Endometrial microvascular endothelial cells (primary cell): ENCODE results near the gene GTF2A1L. TPM values are rescaled to one million over a fixed set of nuclear protein-coding genes. Genes with fewer than 3 reads are reported as not detected.
"Not testable (repeated sequence)": the region's sequence is repeated elsewhere in the genome, so short reads cannot be mapped to it uniquely, and the experiment has no call there.

Source experiments
- in situ Hi-C: cut with HindIII; loops from 2 replicates; pipeline ENCODE4 v1.10.0; 2017; ENCODE audit warnings: low sequenced_read_pairs, low pct_unique_long_range_greater_than_20kb; ENCODE audit errors: inconsistent ontology term
- total RNA-seq: library from RNA; depleted of rRNA; stranded (reverse); fragments of >200 nt; gene quantifications from one replicate; pipeline ENCODE4 v1.2.3, GENCODE V29; 2015; ENCODE audit errors: inconsistent ontology term

The GTF2A1L gene, protein sequence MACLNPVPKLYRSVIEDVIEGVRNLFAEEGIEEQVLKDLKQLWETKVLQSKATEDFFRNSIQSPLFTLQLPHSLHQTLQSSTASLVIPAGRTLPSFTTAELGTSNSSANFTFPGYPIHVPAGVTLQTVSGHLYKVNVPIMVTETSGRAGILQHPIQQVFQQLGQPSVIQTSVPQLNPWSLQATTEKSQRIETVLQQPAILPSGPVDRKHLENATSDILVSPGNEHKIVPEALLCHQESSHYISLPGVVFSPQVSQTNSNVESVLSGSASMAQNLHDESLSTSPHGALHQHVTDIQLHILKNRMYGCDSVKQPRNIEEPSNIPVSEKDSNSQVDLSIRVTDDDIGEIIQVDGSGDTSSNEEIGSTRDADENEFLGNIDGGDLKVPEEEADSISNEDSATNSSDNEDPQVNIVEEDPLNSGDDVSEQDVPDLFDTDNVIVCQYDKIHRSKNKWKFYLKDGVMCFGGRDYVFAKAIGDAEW
- total RNA-seq = not detected

DNA sequence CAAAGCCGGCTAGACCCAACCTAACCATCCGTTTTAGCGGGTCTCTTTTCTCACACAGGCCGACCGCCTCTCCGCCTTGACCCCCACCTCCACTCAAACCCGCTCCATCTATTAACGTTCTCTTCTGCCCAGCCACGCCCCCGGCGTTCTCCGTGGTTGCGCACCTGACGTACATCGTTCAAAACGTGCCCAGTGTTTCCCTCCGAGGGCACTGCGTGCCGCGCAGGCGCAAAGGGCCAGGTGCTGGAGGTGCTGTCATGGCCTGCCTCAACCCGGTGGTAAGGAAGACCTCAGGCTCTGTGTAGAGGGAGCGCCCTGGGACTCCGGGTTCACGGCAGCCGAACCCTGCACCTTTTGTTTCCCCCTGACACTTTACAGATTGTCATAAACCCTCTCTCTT is at the start of gene GTF2A1L:
Gene GTF2A1L, plus strand, starts transcription at position 239 of the 400 bp plus-strand sequence. Its CDS starts 19 bp downstream, at position 258.
- in situ Hi-C loops = no loop called here

DNA sequence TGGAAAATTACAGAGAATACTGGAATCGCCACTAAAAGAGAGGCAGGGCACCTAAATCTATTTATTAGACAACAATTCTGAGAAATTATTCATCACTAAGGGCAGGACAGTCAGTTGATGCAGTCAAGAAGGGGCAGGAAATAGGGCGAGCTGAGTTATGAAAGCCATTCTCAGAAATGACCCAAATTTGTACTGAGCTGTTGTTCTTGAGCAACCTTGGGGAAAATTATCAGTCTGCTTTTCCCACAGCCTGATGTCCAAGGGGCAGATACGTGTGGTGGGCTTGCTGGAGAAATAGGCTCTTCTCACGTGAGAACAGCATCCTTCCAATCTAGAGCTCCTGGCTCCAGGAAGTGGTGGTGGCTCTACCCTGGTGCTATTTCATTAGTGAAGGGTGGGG is 49.1 kb upstream of the GTF2A1L start:
- in situ Hi-C loops = no loop called here

DNA sequence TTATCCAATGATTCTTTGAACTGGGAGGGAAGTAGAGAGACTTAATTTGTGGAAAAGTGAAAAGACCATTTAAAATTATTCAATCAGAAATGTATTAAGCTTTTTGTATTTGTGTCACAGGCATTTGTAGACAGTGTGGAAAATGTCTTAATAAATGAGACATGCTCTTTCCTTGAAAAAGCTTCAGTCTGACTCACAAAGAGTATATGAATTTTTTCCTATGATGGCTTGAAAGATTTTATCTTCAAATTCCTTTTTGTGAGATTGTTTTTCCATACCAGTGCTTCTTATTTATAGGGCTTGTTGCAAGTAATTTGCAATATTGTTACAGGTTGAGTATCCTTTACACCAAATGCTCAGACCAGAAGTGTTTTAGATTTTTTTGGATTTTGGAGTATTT is 48.2 kb upstream of the GTF2A1L start:
- in situ Hi-C loops = no loop called here

DNA sequence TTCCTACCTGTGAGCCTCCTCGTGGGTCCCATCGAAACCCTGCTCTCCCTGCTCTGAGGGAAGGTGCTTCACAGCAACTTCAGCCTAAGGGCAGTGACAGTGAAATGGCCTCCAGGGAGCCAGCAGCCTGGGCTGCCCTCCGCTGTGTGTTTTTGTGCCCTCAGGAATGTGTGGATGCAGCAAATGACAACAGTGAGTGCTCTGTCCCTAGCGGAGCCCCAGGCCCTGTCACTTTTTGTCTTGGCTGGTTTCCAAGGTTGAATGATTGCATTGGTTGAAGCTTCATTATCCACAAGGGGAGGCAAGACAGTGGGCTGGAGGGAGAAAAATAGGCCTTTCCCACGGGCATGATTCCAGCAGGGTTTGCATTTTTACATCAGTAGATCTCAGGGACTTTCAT is 44.8 kb upstream of the GTF2A1L start:
- in situ Hi-C loops = no loop called here

DNA sequence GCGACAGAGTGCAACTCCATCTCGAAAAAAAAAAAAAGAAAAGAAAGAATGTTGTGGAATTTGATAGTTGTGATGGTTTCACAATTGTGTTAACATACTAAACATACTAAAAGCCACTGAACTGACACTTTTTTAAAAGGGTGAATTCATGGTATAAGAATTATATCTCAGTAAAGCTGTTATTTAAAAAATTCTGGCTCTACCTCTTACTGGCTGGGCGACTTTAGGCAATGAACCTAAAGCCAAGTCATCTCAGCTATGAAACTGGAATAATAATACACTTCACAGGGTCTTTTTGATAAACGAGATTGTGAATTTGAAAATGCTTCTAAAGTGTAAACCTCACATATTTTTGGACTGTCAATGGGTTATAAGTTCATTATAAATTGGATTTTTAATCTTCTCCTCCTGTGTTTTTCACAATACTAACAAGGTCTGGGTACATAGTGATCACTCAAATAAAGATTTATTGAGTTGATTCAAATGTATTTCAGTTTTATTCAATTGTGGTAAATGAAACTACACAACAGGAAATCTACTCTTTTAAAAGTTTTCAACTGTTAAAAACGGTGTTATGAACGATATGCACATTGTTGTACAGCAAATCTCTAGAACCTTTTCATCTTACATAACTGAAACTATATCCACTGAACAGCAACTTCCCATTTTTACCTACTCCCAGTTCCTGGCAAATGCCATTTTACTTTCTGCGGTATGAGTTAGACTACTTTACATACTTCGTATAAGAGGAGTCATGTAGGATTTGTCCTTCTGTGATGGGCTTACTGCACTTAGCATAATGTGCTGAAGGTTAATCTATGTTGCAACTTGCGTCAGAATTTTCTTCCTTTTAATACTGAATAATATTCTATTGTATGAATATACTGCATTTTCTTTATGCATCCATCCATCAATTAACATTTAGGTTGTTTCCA is 43.0 kb upstream of the GTF2A1L start:
- in situ Hi-C loops = no loop called here

DNA sequence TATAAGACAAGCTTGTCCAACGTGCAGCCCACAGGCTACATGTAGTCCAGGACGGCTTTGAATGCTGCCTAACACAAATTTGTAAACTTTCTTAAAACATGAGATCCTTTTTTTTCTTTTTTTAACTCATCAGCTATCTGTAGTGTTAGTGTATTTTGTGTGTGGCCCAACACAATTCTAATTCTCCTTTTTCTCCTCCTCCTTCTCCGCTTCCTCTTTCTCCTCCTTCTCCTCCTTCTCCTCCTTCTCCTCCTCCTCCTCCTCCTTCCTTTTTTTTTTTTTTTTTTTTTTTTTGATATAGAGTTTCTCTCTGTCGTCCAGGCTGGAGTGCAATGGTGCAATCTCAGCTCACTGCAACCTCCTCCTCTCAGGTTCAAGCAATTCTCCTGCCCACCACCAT is 39.3 kb upstream of the GTF2A1L start:
- in situ Hi-C loops = no loop called here

DNA sequence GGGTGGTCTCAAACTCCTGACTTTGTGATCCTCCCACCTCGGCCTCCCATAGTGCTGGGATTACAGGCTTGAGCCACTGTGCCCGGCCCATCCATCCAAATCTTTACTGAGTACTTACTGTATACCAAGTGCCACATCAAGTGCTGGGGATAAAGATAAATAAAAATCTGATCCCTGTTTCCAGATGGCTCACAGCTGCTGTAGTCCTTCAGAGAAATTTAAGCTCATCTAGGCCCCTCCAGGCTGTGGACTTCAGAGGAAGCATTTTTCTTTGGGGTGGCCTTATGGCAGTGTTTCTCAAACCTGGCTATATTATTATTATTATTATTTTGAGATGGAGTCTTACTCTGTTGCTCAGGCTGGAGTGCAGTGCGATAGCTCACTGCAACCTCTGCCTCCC is 33.7 kb upstream of the GTF2A1L start:
- in situ Hi-C loops = no loop called here

DNA sequence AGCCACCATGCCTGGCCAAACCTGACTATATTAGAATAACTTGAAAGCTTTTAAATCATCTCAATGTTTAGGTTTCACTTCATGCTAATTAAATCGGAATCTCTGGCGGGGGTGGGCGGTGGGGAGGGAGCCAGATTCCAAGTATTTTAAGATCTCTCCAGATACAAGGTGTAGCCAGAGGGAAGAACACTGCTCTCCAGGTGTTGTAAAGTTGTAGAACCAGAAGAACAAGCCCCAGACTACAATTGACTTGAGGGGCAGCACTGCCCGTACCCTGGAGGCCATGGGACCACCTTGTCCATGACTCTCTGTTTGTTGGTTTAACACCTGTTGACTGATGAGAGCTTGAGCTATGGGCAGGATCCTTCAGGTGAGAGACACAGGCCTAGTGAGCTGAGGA is 33.1 kb upstream of the GTF2A1L start:
- in situ Hi-C loops = no loop called here

DNA sequence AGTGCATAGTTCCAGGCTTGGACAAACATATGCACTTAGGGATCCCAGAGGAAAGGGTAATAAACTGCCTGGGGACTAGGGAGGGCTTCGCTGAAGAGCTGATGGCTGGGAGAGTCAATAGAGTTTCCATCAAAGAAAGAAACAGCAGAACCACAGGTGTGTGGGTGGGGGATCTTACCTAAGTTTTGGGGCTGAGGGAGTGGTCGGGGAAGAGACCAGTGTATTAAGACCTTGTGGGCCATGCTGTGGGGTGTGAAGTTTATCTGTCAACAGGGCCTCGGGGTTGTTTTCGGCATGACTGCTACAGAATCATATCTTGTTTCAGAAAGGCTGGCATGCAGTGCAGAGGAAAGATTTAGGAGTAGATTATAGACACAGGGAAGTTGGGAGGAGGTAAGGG is 31.2 kb upstream of the GTF2A1L start:
- in situ Hi-C loops = no loop called here

DNA sequence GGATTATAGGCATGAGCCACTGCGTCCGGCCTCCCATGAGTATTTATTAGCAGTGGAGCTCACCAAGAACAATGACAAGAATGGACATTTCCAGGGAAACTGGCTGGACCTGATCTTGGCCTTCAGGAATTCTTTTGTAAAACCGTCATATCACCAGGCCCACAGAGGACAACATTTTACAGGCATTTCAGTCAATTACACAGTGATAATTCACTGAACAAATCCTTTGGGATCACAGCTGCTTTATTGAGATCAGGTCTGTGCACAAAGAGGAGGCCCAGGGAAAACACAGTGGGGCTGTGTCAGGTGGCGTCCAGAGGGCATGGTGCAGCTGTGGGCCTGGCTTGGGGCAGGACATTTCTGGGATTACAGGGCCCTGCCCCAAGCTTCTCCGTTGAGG is 30.1 kb upstream of the GTF2A1L start:
- in situ Hi-C loops = no loop called here

DNA sequence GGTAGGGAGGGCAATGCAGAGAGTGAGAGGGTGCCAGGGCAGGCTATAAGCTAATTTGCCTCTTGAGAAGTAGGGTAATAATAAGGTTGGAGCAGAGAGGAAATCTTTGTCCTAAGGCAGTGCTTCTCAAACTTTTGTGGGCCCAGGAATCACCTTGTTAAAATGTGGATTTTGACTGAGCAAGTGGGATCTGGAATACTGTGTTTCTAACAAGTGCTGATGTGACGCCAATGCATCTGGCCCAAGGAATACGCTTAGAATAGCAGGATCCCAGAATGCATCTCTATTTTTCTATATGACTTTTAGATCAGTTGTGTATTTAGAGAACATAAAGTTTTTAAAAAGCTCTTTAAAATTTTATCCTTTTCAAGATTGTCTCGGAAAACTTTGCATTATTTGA is 29.7 kb upstream of the GTF2A1L start:
- in situ Hi-C loops = no loop called here

DNA sequence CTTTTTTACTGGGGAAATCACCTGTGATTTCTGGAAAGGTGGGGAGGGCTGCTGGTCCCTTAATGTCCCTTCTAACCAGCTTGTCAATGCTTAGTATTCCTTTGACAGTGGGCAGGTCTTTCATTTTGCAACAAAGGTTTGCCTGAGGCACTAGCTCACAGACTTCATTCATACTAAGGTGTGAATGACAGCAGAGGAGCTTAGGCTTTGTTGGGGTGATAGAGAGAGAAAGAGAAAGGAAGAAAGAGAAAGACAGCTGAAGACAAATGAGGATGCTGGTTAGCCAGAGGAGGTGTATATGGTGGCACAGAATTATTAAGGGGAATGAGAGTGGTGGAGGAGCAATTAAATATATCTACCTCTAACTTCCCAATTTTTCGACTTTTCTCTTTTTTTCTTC is 28.9 kb upstream of the GTF2A1L start:
- in situ Hi-C loops = no loop called here

DNA sequence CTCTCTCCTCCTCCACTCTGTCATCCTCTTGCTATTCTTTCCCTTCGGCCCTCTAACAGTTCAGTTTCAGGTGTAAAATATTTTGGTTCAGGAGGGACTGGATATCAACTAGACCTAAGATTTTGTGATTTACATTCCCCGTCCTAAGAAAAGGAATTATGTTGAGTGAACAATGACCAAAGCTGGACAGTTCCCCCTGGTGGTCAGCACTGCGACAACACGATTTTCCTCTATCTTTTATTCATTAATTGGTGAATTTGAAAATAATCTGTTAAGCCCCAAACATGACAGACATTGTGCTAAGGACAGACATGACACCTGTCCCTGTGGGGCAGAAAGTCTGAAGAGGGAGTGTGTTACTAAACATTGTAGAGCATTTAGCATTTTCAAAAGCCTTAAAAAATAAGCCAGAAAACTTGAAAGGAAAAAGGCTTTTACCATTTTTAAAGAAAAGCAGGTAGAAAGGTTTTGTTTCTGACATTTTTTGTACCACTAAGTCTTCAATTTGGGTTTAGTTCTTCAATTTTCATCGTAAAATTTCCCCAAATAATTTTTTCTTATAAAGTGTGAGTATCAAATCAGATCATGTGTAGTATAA is 28.4 kb upstream of the GTF2A1L start:
- in situ Hi-C loops = no loop called here

DNA sequence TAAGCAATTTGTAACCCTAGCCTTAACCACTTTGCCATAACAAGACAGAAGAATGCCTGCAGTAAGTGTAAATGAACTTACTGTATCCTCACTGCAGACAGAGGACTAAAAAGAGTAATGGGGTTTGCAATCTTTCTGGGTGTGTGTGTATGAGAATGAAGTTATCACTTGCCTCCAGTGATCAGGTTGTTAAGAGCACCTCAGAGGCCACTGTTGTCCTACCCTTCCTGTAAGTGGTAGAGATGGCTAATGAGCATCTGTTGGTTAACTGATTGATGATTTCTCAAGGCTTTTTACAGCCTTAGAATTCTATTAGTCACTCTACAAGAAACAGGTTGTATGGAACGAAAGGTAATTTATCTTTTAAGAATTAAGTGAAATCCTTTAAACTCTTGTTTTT is 27.6 kb upstream of the GTF2A1L start:
- in situ Hi-C loops = no loop called here

DNA sequence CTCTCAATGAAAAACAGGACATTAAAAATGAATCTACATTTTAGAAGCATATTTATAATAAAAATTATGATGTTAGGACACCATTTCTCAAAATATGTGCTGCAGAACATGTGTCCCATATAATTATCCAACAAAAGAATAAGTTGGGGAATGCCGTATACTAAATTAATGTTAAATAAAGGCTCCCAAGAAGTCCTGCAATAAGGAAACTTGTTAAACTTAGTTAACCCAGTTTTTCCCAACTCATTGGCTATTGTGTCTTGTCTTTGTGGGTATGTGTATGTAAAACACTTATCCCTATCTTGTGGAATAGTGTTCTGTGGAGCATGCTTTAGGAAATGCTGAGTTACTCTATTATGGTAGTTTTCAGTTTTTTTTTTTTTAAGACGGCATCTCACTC is 25.6 kb upstream of the GTF2A1L start:
- in situ Hi-C loops = no loop called here

DNA sequence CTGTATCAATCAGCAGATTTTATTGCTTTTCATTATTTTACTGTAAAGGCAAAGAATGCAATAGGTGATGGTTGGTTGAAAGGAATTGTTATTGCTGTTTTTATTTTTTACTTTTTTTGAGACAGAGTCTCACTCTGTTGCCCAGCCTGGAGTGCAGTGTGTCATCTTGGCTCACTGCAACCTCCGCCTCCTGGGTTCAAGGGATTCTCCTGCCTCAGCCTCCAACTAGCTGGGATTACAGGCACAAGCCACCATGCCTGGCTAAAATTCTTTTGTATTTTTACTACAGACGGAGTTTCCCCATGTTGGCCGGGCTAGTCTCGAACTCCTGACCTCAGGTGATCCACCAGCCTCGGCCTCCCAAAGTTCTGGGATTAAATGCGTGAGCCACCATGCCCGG is 20.9 kb upstream of the GTF2A1L start:
- in situ Hi-C loops = not testable (repeated sequence)

DNA sequence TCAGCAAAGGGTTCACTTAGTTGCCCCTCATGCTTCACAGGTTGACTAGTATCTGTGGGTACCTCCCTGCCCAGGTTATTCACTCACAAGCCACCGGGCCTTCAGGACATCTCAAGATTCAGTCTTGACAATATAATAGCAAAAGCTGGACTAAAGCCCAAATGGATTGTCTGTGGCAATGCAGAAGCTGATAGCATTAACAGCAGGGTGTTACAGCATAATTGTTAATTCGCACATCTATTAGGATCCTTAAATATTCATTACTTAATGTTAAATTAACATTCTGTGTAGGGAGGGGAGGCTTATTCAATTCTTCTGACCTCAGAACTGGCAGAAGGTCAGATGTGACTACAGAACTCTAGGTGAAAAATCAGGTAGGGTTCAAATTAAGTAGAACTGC is 20.2 kb upstream of the GTF2A1L start:
- in situ Hi-C loops = no loop called here

DNA sequence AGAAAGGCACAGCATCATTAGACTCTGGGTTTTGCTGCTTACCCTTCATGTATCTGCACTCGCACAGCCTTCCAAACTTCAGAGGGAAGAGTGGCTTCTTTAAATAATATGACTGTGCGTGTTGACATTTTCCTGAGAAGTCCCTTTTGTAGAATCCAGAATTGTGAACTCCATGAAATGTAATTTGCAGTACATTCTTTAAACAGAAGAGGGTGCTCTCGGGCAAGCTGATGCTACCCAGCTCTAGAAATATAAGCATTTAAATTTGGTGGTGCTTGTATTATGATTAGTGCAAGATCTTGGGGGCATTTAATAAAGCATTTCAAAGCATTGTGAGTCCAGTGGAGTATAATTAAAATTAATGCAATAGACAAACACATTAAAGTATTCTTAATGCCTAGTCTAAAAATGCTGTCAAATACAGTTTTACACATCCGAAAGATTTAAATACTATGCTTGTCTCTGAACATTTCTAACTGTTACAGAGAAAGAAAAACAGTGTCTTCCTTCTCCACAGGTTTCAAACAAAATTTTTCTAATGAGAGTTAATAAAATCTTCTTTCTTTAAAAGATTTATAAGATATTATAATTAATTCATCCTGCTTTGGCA is 17.3 kb upstream of the GTF2A1L start:
- in situ Hi-C loops = no loop called here

DNA sequence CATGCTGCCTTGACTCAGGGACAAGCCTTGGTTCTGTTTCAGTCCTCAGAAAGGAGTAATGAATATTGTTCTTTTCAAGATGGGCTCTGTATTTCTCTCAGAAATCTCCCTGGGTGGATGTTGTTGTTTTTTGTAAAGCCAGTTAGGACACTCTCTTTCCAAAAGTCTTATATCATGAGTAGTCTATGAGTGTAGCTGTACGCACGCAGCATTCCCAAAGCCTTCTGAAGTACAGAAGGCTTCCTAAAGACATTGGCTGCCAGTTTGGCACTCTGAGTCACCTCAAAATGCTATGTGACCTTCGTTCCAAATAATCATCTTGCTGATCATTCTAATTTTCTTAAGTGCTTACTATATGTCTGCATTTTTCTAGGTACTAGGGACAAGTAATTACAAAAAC is 16.7 kb upstream of the GTF2A1L start:
- in situ Hi-C loops = no loop called here
